HG03342 (cell line): ENCODE results near the gene CTIF.
"Not testable (repeated sequence)": the region's sequence is repeated elsewhere in the genome, so short reads cannot be mapped to it uniquely, and the experiment has no call there.

Source experiments
- ATAC-seq: cut with Tn5 transposase; IDR thresholded peaks from one replicate; pipeline ENCODE4 v1.9.1; 2021; ENCODE audit warnings: mild to moderate bottlenecking, moderate library complexity; ENCODE audit not compliant: unreplicated experiment

CTIF gene

DNA sequence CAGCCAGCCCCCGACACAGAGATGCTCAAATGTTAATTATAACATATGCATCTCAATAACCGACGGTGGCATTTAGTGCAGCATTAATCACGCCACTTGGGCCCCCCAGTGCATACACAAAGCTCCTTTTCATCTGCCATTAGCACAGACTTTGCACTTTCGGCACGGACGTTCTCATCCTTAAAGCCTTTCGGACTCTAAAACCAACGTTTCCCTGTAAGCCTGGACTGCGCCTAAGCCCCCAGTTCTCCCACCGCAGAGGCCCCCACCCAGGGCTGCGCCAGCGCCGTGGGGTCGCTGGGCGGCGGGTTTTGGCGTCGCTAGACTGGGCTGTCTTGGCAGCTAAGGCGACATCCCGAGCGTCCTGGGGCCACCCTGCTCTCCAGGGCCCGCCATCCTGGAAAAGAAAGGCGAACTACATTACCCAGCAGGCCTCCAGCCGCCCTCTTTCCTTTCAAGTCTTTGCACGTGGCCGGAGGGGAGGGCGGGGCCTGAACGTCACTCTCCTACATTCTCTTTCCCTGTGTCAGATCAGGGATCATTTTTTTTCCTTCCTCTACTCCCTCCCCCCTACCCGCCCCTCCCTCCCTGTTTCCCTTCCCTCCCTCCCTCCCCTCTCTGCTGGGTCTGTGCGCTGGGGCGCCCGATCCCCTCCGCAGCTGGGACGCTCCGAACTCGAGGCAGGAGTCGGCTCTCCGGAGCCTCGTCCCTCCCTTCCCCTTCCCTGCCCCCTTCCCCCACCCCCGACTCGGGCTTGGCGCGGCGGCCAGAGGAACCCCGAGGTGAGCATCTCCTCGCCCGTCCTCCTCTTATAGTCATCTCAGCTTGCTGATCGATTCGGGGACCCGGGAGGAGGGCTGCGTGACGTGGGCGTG lies at the start of gene CTIF:
CTIF (plus strand) TSS at position 501 of the 875 bp plus-strand sequence. CDS start 80,535 bp downstream, outside the sequence.
- peak; percentile 81 for ATAC-seq

DNA sequence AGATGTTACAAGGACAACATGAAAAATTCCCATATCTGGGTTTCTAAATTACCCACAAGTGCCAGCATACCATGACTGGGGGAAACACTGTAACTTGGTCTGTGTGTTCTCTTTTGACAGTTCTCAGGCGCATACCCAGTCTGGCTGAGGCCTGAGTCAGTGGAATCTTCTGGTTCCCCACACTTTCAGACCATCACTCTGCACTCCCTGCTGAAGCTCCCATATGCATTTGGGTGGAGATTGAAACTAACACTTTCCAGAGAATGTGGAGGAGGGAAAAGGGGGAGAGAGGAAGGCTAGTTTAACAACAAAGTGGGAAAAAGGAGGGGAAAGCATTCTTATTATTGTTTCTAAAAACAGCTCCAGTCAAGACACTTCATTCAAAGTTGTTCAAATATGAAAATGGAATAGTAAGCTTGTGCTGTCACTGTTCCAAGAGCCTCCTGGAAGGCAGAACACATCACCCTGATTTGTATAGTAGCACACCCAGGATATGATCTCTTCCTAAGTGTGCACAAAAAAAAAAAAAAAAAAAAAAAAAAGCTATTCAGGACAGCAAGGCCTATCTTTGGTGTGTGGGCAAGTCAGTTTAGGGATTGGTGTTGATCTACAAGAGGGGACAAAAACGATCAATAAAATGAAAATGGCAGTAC lies 48.1 kb upstream of the CTIF start:
- ATAC-seq, result no peak

DNA sequence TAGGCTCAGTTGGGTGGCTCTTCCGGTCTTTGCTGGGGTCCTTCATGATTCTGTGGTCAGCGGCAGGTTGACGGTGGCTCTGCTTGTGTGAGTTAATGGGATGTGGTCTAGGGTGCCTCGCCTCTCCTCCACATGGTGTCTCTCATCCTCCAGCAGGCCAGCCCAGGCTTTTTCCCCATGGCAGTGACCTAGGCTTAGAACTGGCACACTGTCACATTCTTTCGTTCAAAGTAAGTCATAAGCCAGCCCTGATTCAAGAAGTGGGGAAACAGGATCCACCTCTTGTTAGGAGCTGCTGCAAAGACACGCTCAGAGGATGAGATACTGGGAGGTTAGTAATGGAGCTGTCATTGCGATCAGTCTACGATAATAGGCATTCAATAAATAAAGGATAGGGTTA lies 46.0 kb upstream of the CTIF start:
- ATAC-seq, result no peak

DNA sequence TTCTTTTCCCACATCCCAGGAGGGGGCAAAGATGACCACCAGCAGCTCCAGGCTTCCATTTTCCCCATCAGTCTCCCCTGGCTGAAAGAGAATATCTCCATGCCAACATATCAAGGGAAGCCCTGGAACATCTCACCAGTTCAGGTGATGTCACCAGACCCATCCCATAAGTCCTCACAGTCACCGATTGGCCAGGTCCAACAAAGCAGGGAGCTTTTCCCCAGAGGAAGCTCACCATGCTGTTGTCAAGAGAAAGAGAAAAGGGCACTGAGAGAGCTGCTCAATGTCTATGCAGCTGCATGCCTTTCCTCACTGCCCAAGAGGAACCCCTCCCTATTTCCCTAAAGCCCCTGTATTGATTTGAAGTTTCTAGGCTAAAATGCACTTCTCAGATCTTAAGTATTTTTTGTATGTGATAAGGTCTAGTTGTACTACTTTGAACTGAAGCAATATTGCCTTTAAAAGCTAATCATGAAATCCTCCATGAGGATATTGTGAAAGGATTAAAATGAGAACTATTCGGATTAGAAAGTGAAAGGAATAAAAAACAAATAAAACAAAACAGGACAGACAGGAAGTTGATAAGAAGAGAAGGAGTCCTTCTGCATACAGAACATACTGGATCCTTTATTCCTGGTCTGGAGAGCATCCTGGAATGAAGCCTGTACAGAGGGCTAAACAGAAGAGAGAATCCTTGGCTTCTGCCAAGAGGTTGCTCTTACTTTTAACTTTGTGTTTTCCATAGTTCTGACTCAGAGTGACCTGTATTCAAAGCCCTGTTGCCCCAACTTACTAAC lies 45.2 kb upstream of the CTIF start:
- no peak for ATAC-seq

DNA sequence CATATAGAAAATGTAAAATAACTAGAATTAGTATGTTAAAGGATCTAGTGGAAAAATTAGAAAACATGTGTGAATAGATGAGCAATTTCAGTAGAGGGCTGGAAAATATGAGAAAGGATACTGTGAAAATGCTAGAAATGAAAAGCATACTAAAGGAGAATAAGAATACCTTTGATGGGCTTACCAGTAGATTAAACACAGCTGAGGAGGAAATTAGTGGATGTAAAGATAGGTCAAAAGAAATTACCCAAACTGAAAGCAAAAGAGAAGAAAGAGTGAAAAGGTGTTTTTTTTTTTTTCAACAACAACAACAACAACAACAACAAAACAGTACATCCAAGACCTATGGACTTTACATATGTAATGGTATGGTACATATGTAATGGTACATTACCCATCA lies 41.0 kb upstream of the CTIF start:
- ATAC-seq, result no peak

DNA sequence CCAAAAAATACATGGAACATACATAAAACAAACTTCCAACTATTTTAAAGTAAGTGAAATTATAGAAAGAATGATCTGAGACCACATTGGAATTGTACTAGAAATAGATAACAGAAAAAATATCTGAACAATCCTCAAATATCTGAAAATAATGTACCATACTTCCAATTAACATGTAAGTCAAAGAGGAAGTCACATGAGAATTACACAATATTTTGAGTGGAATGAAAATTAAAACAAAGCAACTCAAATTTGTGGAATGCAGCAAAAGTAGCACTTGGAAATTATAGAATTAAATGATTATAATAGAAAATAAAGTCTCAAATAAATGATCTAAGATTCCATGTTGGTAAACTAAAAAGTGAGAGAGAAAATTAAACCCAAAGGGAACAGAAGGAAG lies 38.3 kb upstream of the CTIF start:
- ATAC-seq, result no peak

DNA sequence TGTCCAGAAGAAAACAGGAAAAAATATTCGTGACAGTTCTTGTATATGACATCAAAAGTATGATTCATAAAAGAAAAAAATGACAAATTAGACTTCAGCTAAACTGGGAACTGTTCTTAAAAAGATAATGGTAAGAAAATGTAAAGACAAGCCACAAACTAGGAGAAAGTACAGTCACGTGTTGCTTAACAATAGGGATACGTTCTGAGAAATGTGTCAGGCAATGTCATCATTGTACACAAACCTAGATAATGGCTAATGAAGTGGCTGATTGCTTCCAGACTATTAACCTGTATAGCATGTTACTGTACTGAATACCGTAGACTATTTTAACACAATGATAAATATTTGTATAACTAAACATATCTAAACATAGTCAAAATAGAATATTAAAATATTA lies 35.9 kb upstream of the CTIF start:
- no peak for ATAC-seq

DNA sequence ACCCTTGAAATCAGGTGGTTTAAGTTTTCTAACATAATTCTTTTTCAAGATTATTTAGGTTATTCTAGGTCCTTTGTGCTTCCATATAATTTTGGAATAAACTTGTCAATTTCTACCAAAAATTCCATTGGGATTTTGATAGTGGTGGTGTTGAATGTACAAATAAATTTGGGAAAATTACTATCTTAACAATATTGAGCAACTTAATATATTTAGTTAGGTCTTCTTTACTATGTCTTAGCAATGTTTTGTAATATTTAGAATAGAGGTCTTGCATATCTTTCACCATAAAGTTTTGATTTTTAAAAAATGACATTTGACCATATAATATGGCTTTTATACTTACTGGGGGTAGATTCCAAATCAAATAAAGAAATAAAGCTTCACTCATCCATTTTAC lies 34.0 kb upstream of the CTIF start:
- ATAC-seq, result no peak

DNA sequence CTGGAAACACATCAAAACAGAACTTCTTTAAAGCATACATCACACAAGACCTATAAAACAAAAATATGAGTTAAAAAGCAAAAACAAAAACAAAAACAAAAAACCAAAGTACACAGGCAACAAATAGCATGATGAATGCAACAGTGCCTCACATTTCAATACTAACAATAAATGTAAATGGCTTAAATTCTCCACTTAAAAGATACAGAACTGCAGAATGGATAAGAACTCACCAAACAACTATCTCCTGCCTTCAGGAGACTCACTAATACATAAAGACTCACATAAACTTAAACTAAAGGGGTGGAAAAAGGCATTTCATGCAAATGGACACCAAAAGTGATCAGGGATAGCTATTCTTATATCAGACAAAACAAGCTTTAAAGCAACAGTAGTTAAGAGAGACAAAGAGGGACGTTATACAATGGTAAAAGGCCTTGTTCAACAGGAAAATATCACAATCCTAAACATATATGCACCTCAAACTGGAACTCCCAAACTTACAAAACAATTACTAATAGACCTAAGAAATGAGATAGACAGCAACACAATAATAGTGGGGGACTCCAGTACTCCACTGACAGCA lies 31.8 kb upstream of the CTIF start:
- ATAC-seq, result not testable (repeated sequence)

DNA sequence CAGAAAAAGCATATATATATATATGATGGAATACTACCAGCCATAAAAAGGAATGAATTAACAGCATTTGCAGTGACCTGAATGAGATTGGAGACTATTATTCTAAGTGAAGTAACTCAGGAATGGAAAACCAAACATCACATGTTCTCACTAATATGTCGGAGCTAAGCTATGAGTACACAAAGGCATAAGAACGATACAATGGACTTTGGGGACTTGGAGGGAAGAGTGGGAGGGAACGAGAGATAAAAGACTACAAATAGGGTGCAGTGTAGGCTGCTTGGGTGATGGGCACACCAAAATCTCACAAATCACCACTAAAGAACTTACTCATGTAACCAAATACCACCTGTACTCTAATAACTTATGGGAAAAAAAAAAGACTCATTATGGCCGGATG lies 26.3 kb upstream of the CTIF start:
- not testable (repeated sequence) for ATAC-seq

DNA sequence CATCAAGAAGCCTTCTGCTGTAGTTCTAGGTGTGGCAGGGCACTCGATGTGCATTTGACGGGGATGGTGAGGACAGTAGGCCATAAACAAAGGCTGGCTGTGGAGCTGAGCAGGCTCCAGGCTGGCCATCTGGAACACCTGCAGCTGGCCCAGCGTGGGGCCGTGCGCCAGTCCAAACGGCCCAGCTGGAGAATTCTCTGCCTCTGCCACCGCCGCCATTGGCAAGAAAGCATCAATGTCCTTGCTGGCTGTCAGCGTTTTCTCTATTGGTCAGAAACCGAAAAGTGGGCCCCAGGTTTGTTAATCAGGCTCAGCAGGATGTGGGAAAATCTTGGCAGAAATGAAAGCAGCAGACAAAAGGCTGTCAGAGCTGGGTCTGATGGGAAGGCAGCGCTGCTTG lies 24.0 kb upstream of the CTIF start:
- ATAC-seq, result no peak

DNA sequence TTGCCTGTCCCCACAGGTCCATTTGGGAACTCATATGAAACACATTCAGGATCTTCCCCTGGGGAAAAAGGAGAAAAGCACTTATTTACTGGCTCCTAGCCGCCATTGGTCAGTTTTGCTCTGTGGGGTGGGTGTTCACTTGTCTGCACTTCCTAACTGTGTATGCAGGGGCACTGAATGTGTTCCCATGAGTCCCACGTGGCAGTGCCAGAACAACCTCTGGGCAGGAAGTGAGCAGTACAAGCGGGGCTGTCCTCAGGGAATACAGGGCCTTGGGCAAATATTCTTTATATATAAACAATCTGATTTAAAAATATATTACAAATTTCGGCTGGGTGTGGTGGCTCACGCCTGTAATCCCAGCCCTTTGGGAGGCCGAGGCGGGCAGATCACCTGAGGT lies 21.8 kb upstream of the CTIF start:
- no peak for ATAC-seq

DNA sequence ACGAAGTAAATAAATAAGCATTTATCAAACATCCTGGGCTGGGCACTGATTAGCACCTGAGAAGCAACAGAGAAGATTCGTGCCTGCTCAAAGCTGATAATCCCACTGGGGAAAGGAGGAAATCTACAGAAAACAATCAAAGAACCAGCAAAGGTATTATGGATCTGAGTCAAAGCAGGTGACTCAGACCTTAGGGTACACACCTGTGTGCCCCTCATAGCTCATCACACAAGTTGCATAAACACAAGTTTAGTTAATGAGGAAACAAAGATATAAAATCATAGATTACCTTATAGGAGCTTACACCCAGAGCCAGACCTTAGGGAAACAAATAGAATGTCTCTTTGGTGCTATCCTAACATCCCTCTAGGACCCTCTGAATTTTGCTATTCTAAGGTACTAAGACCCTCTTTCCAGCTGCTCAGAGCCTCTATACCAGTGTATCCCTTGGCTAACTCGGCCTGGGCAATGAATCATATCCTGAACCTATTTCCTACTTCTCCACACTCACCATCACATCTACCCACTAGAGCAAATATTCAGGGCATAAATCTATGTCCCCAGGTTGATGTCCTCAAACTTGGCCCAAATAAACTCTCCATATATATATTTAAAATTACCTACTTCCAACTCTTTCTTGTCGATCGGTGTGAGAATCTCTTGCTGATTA lies 19.3 kb upstream of the CTIF start:
- ATAC-seq, result no peak

DNA sequence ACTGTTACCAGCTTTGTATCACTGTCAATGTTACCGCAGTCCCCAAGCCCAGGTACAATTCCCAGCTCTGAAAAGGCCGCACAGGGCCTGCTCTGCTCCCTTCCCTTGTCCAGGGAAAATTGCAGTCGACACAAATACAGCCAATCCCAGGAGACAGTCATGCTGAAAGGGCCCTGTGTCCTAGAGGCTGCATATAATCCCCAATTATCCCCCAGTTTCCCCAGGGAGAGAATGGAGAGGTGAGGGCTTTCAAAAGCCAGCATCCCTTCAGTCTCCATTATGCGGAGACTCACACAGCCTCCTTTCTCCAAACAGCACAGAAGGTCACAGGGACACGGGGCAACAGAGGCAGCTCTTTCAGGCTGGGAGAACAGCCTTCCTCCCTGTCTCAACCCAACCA lies 17.1 kb upstream of the CTIF start:
- ATAC-seq, result no peak

DNA sequence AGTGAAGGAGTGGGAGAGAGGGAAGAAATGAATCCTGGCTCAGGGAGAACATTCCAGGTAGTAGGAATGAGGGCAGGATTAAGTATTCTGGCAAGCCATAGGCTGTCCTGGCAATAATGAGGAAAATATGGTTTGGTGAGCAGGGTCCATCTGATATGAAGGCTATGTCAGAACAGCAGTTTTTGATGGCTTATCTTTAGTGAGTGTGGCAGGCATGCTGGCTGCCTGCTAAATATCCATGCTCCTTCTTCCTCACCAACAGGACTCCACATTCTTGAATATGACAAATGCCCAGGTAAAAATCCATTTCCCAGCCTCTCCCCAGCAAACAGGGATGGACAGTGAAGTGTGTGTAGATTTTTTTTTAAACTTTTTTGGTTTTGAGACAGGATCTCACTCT lies 13.2 kb upstream of the CTIF start:
- no peak for ATAC-seq

DNA sequence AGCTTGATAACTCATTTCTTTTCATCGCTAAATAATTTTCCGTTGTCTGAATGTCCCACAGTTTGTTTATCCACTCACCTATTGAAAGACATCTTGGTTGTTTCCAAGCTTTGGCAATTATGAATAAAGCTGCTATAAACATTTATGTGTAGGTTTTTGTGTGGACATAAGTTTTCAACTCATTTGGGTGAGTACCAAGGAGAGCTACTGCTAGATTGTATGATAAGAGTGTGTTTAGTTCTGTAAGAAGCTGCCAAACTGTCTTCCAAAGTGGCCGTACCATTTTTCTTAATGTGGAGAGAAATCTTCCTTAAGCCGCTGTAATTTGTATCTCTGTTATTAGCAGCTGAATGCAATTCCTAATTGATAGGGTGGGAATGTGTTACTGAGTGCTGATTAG lies 11.4 kb upstream of the CTIF start:
- no peak for ATAC-seq

DNA sequence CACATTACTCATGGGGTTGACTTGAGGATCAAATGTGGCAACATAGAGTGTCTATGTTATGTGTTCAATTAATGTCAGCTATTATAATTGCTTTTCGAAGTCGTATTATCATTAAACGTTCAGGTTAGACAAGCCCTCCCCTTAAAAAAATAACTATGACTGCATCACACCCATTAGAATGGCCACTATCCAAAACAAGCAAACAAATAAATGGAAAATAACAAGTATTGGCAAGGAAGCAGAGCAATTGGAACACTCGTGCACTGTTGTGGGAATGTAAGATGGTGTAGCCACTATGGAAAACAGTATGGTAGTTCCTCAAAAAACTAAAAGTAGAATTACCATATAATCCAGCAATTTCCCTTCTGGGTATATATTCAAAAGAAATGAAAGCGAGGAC lies 10.0 kb upstream of the CTIF start:
- ATAC-seq, result no peak

DNA sequence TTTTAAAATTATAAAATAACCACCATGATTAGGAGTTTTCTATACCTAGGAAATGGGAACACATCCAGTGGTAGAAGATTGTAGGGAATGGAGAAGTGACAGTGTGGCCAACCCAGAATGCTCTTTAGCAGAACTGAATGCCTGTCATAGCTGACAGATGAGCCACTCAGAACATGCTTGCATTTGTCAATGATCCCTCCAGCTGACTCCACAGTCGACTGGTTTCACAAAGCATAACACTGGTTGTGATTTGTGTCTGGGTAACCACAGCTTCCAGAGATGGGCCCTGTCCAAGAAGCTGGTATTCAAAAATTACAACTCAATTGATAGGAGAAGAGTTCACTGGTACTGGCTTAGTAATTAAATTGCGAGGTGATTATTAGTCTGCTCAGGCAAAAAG lies 9.0 kb upstream of the CTIF start:
- no peak for ATAC-seq

DNA sequence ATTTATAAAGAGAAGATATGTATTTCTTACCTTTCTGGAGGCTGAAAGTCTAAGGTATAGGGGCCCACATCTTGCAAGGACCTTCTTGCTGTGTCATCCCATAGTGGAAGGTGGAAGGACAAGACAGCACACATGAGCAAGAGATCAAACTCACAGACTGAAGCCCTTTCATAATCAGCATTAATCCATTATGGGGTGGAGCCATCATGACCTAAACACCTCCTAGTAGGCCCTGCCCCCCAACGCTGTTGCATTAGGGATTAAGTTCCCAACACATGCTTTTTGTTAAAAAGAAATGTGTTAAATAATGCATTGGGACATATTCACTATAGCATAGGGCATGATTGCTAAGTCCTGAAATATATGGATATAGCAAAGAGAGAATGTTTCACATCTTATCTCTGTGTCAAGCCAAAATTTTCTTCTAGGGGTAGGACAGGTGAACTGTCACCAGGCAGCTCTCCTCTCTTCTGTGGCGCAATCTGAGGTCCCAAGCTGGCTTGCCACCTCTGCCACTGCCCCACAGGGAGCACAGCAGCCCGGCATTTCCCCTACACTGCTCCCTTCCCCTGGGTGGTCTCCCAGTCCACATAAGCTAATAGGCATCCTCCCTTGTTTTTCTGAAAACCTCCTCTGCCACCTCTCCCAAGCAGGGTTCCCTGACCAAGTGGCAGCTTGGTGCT lies 8.3 kb upstream of the CTIF start:
- ATAC-seq, result no peak

DNA sequence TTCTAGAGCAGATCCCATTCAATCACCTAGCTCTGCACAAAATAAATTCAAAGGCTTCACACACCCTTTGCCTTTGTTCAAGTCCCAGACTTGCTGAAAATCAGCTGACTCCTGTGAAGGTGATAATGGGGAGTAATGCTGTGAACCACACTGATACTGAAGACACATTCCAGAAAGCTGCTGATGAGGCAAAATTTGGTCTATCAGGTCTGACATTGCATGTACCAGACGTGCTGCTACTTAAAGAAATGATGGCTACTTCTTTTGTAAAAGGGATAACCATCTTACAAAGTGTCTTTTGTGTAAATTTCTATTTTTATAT lies 7.8 kb upstream of the CTIF start:
- ATAC-seq, result no peak
